Activated CD4-positive, alpha-beta T cell treated with anti-CD3 and anti-CD28 coated beads, Interleukin-2, amount 50 U/mL, for 48 hours (primary cell): ENCODE measurements around the gene GSTM4.
"Not testable (repeated sequence)": the region's sequence is repeated elsewhere in the genome, so short reads cannot be mapped to it uniquely, and the experiment has no call there.

Source experiments
- DNase-seq, 2 experiments: peaks; one replicate each; pipeline ENCODE4 v3.0.0-alpha.2; 2020

GSTM4 gene

GRCh38 chr1:109639841-109640184 is 16.1 kb upstream of the GSTM4 start:
- no peak for DNase-seq

GRCh38 chr1:109640285-109640865 is 15.5 kb upstream of the GSTM4 start:
- DNase-seq = peak; percentile 98 to 99

- DNase-seq = no peak
Measured at GRCh38 chr1:109641078-109641740, 14.7 kb upstream of the GSTM4 start.

DNA sequence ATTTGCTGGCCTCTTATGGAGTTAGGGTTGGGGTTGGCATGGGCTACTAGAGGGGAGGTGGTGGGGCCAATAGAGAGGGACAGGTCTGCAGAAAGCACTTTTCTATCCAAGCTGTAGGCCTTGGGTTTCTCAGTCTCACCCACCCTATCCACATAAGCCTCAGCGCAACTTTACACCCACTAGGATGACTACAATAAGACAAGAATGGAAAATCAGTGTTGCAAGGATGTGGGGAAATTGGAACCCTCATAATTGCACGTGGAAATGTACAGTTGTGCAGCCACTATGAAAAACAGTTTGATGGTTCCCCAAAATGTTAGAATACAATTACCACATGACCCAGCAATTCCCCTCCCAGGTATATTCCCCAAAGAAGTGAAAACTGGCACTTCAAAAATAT is 14.0 kb upstream of the GSTM4 start:
- DNase-seq = no peak

DNA sequence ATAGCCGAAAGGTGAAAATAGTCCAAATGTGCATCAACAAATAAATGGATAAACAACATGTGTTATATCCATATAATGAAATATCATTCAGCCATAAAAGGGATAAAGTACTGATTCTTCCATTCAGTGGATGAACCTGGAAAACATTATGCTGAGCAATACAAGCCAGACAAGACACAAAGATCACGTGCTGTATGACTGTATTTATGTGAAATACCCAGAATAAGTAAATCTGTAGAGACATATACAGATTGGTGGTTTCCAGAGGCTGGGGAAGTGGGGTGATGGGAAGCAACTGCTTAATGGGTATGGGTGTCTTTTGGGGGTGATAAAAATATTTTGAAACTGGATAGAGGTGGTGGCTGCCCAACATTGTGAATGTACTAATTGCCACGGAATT is 13.3 kb upstream of the GSTM4 start:
- DNase-seq = no peak

GRCh38 chr1:109643385-109644230 is 12.3 kb upstream of the GSTM4 start:
- DNase-seq = peak; percentile 94 to 96

- no peak for DNase-seq
Measured at GRCh38 chr1:109644670-109645069, 11.2 kb upstream of the GSTM4 start.

- DNase-seq = no peak
Measured at GRCh38 chr1:109649491-109649914, 6.4 kb upstream of the GSTM4 start.

GRCh38 chr1:109650609-109651008 is 5.3 kb upstream of the GSTM4 start:
- no peak for DNase-seq

DNA sequence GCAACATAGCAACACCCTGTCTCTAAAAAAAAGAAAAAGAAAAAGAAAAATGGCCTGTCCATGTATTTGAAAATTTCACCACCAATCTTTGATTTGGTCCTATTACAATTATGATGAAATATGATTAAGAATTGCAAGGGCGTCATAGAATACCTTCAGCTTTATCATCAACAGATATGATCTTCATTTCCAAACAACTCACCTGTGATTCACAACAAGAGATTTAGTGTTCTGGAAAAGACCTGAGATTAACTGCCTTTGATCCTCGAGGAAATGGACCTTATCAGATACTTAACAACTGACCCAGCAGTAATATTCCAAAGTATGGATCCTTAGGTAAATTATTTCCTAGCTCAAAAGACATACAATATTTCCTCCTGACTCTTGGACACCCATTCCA is 3.5 kb upstream of the GSTM4 start:
- DNase-seq = no peak

GRCh38 chr1:109653306-109653705 is 2.6 kb upstream of the GSTM4 start:
- no peak for DNase-seq

- DNase-seq = no peak
Measured at GRCh38 chr1:109654519-109654918, 1.4 kb upstream of the GSTM4 start.

DNA sequence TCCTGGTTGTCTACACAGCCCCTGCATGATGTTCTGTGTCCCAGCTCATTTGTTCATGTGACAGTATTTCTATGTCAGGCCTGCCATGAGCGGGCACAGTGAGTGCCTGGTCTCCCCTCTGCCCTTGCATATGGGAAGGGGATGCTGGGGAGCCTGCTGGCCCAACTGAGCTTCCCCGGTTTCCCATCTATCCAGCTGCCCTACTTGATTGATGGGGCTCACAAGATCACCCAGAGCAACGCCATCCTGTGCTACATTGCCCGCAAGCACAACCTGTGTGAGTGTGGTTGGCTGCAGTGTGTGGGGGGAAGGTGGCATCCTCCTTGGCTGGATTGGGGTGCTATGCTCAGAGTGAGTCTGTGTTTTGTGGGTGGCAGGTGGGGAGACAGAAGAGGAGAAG is 1.5 kb downstream of the GSTM4 start:
- no peak for DNase-seq

- DNase-seq = no peak
Measured at GRCh38 chr1:109657970-109658369, 2.1 kb downstream of the GSTM4 start.

DNA sequence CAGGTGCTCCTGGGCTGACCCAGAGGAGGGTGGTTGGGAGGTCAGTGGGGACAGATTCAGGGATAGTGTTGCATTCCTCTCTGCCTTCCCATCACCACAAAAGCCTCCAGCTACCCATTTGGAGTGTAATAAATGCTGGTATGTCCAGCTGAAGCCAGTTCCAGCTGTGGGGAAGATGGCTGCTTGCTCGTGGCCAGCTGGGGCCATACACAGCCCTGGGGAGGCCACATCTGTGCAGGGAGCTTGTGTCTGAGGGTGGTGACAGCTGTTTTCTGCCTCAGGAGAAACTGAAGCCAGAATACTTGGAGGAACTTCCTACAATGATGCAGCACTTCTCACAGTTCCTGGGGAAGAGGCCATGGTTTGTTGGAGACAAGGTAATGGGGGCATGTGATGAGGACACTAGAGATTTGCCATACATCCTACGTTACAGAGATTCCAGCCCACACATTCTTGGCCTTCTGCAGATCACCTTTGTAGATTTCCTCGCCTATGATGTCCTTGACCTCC is 2.7 kb downstream of the GSTM4 start:
- no peak for DNase-seq

GRCh38 chr1:109659145-109659544 is 3.2 kb downstream of the GSTM4 start:
- DNase-seq = no peak

GRCh38 chr1:109659997-109660690 is 4.2 kb downstream of the GSTM4 start:
- no peak for DNase-seq

DNA sequence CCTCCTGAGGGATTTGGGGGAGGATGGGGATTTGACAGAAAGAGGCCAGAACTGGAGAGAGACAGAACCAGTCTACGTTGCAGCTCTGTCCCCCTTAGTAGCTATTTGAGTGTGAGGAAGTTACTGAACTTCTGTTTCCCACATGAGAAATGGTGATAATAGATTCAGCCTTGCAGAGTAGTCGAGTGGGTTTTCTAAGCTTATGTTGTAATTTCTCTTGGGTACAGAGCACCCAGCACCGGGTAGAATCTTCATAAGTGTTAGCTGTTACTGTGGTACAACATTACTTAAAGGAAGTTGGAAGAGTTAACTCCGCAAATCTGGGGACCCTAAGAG is 4.8 kb downstream of the GSTM4 start:
- not testable (repeated sequence) for DNase-seq

DNA sequence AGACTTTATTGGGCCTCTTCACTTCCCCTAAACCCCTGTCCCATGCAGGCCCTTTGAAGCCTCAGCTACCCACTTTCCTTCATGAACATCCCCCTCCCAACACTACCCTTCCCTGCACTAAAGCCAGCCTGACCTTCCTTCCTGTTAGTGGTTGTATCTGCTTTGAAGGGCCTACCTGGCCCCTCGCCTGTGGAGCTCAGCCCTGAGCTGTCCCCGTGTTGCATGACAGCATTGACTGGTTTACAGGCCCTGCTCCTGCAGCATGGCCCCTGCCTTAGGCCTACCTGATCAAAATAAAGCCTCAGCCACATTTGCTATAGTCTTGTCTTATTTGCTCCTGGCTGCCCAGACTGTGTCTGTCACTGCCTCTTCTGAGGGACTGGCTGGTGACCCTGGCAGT is 5.5 kb downstream of the GSTM4 start:
- DNase-seq = no peak

- no peak for DNase-seq
Measured at GRCh38 chr1:109664671-109665070, 8.8 kb downstream of the GSTM4 start.

- DNase-seq = peak; percentile 92 to 93
Measured at GRCh38 chr1:109667452-109668122, 11.7 kb downstream of the GSTM4 start, which contains the start of gene GSTM2. Gene GSTM2, plus strand, starts transcription at chr1:109668057. Its CDS starts 59 bp downstream, at chr1:109668116.

GRCh38 chr1:109668123-109668775 is 12.3 kb downstream of the GSTM4 start:
- no peak for DNase-seq
